Measurements from ENCODE around the gene ITGB1BP1.

- TF ChIP-seq POLR2AphosphoS5 (IDR thresholded peaks at IDR 0.05; ENCODE audit: low read depth) (no peak), CTCF (IDR thresholded peaks at IDR 0.05; ENCODE audit: insufficient read depth, low read length) (no peak), REST (IDR thresholded peaks at IDR 0.05; ENCODE audit: insufficient replicate concordance, low read depth) (no peak), GABPA (IDR thresholded peaks at IDR 0.05; ENCODE audit: low read depth) (no peak), SPI1 (IDR thresholded peaks at IDR 0.05; ENCODE audit: borderline replicate concordance, low read depth) (no peak)
These were observed 11.2 kb upstream of the ITGB1BP1 start for GRCh38 chr2:9434489-9434888.

Measured in HL-60 (cell line).